Stimulated activated CD8-positive, alpha-beta memory T cell treated with anti-CD3 and anti-CD28 coated beads, Interleukin-15, amount 100 ng/mL, for 48 hours (primary cell): ENCODE measurements around the gene GUCY2D.

ENCODE experiments used
- DNase-seq, 2 donors: peaks; one replicate each; pipeline ENCODE4 v3.0.0-alpha.2; 2020; ENCODE audit warnings: low read depth in 2 of 2

Gene GUCY2D

DNA sequence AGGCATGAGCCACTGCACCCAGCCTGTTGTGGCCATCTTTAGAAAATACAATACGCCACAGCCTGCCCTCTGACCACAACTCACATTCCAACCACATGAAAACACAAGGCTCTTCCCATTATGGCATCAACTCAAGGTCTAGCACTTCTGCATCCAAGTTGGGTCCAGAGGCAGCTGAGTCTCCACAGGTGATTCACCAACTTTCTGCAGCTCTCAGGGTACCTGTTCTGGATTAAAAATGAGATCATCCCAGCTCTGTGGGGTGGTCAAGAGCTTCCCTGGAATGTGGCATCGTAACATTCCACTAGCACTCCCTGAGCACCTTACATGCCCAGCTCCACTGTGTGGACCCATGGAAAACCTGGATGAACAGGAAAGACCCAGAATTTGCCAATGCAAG lies 9.9 kb upstream of the GUCY2D start:
- no peak for DNase-seq

- DNase-seq, result no peak
Observed at GRCh38 chr17:7992924-7993323, 9.5 kb upstream of the GUCY2D start.

GRCh38 chr17:7993972-7994589 lies 8.3 kb upstream of the GUCY2D start:
- no peak for DNase-seq

- DNase-seq, result no peak
Observed at GRCh38 chr17:7995724-7996123, 6.7 kb upstream of the GUCY2D start.

- DNase-seq, result no peak
Observed at GRCh38 chr17:7997186-7997585, 5.2 kb upstream of the GUCY2D start.

- no peak for DNase-seq
Observed at GRCh38 chr17:8002721-8003593, 542 bp downstream of the GUCY2D start.

- no peak for DNase-seq
Observed at GRCh38 chr17:8003594-8004181, 1.3 kb downstream of the GUCY2D start.

GRCh38 chr17:8004899-8005298 lies 2.5 kb downstream of the GUCY2D start:
- no peak for DNase-seq

GRCh38 chr17:8005357-8005756 lies 2.9 kb downstream of the GUCY2D start:
- DNase-seq, result no peak

DNA sequence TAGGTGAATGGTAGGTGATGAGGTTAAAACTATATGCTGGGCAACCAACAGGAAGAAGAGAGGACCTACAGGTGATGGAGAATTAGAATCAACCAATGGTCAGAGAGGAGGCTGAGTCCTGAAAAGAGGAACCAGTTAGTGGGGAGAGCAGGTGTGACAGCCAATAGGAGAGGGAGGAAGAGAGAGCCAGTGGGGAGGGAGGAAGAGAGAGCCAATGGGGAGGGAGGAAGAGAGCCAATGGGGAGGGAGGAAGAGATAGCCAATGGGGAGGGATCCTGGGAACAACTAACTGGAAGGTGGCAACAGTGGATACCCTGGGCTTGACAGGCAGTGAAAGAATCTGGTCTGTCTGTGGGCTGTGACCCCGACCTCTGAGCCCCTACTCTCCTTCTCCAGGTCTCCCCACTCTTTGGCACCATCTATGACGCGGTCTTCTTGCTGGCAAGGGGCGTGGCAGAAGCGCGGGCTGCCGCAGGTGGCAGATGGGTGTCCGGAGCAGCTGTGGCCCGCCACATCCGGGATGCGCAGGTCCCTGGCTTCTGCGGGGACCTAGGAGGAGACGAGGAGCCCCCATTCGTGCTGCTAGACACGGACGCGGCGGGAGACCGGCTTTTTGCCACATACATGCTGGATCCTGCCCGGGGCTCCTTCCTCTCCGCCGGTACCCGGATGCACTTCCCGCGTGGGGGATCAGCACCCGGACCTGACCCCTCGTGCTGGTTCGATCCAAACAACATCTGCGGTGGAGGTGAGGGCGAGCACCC lies 3.7 kb downstream of the GUCY2D start:
- DNase-seq, result no peak

GRCh38 chr17:8006836-8007680 lies 4.6 kb downstream of the GUCY2D start:
- DNase-seq, result no peak

- DNase-seq, result no peak
Observed at GRCh38 chr17:8007836-8008235, 5.4 kb downstream of the GUCY2D start.

DNA sequence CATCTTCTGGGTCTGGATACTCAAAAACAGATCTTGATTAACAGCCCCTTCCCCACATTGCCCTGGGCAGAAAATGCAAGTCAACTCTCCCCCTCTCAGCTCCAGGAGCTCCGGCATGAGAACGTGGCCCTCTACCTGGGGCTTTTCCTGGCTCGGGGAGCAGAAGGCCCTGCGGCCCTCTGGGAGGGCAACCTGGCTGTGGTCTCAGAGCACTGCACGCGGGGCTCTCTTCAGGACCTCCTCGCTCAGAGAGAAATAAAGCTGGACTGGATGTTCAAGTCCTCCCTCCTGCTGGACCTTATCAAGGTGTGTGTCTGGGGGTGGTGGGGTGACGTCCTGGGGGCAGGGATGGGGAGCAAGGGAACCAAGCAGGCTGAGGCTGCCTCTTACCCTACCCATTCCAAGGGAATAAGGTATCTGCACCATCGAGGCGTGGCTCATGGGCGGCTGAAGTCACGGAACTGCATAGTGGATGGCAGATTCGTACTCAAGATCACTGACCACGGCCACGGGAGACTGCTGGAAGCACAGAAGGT lies 9.7 kb downstream of the GUCY2D start:
- no peak for DNase-seq

- DNase-seq, result no peak
Observed at GRCh38 chr17:8012996-8013640, 10.7 kb downstream of the GUCY2D start.

DNA sequence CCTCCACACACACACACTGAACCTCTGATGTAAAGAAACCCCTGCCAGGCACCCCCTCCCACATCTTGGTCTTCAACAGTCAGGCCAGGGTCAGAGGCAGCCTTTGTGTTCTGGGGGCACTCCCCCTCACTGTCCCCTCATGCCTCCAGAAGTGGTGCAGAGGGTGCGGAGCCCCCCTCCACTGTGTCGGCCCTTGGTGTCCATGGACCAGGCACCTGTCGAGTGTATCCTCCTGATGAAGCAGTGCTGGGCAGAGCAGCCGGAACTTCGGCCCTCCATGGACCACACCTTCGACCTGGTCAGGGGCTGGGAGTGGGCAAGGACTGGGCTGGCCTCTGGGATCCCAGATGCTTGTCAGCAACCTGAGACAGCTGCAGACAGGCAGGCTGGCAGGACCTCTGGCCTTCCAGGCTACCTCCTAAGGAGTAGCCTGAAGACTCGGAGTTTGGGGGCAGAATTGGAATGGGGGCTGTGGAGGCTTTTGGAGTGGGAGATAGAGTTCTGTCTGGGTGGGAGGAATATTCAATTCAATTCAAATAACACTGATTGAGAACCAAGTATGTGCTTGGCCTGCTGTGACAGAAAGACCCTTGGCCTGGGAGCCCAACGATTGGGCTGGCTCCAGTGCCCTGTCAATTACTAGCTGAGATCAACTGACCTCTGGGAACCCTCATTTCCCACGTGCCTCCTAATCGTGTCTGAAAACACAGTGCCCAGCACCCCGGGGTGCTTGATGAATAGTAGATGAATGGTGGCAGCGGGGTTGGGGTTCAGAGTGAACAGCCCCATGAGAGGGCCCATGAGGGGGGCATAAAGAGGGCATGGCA lies 11.5 kb downstream of the GUCY2D start:
- DNase-seq, result no peak

DNA sequence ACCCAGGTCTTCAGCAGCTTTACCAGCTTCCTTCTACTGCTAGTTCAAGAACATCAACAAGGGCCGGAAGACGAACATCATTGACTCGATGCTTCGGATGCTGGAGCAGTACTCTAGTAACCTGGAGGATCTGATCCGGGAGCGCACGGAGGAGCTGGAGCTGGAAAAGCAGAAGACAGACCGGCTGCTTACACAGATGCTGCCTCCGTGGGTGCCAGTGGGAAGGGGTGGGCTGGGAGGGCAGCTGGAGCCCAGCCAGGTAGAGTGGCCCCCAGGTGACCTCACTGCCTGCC lies 12.1 kb downstream of the GUCY2D start:
- no peak for DNase-seq

- no peak for DNase-seq
Observed at GRCh38 chr17:8015236-8015956, 13.0 kb downstream of the GUCY2D start.

- DNase-seq, result no peak
Observed at GRCh38 chr17:8015957-8016631, 13.7 kb downstream of the GUCY2D start.
